ENCODE measurements around the gene MARK3.

DNA sequence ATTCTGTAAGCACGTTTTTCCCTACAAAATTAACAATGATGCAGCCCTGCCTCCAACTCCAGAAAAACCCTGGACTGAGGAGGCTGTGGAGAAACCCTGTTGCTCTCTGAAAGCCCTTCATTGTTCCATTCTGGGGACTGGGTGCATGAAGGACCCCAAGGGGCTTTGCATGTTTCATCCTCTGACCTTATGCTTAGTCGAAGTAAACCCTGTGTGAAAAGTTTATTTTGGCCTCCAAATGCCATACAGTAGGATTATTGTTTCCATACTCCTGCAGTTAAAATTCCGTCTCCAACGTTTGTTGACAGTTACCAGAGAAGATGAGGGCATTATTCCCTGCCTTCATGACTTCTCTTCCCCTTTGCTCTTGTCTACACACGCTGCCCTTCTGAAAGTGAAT, 91.4 kb downstream of the MARK3 start:
- no peak for TF ChIP-seq POLR2A (IDR thresholded peaks at IDR 0.05)
- TF ChIP-seq CTCF (IDR thresholded peaks at IDR 0.05) = no peak
- no peak for TF ChIP-seq POLR2AphosphoS5 (IDR thresholded peaks at IDR 0.05)
- no peak for TF ChIP-seq EP300 (IDR thresholded peaks at IDR 0.05)
